Esophagus mucosa (tissue), 1 donor: ENCODE results near the gene ZNF862. TPM values are rescaled to one million over a fixed set of nuclear protein-coding genes. Genes with fewer than 3 reads are reported as not detected.
"Not testable (repeated sequence)": the region's sequence is repeated elsewhere in the genome, so short reads cannot be mapped to it uniquely, and the experiment has no call there.

Experiments used
- ATAC-seq: fragments of 200-7000 bp; cut with Tn5 transposase; one replicate; pipeline ENCODE4 v1.9.1; 2020
- total RNA-seq: library from RNA; stranded (reverse); gene quantifications from one replicate; pipeline ENCODE4 v1.2.4, GENCODE V29; 2023
- donor health status: DM: yes; HTN: yes; CAD: no.

ZNF862 gene
- total RNA-seq, 1 donor from 2014 or later: 7.3 TPM

GRCh38 chr7:149825567-149826343 is 12.4 kb upstream of the ZNF862 start:
- ATAC-seq: peak; percentile 68

GRCh38 chr7:149826344-149827088 is 11.7 kb upstream of the ZNF862 start:
- peak; percentile 12 for ATAC-seq

GRCh38 chr7:149827089-149827981 is 10.8 kb upstream of the ZNF862 start:
- ATAC-seq: no peak

- ATAC-seq: no peak
Measured at GRCh38 chr7:149828357-149829309, 9.5 kb upstream of the ZNF862 start.

- ATAC-seq: not testable (repeated sequence)
Measured at GRCh38 chr7:149830527-149830926, 7.6 kb upstream of the ZNF862 start.

GRCh38 chr7:149830997-149831740 is 7.0 kb upstream of the ZNF862 start:
- no peak for ATAC-seq

GRCh38 chr7:149831741-149832219 is 6.4 kb upstream of the ZNF862 start:
- ATAC-seq: no peak

GRCh38 chr7:149832332-149833041 is 5.7 kb upstream of the ZNF862 start:
- ATAC-seq: no peak

GRCh38 chr7:149833495-149834130 is 4.6 kb upstream of the ZNF862 start:
- no peak for ATAC-seq

- ATAC-seq: no peak
Measured at GRCh38 chr7:149834601-149835000, 3.6 kb upstream of the ZNF862 start.

GRCh38 chr7:149836434-149836833 is 1.7 kb upstream of the ZNF862 start:
- no peak for ATAC-seq

GRCh38 chr7:149837564-149838223 is 481 bp upstream of the ZNF862 start:
- no peak for ATAC-seq

- no peak for ATAC-seq
Measured at GRCh38 chr7:149838992-149839408, 825 bp downstream of the ZNF862 start.

- ATAC-seq: no peak
Measured at GRCh38 chr7:149839933-149840332, 1.8 kb downstream of the ZNF862 start.

- ATAC-seq: no peak
Measured at GRCh38 chr7:149843566-149843965, 5.4 kb downstream of the ZNF862 start.

GRCh38 chr7:149844445-149844844 is 6.3 kb downstream of the ZNF862 start:
- no peak for ATAC-seq

GRCh38 chr7:149845257-149845980 is 7.2 kb downstream of the ZNF862 start:
- no peak for ATAC-seq

GRCh38 chr7:149846021-149846420 is 7.8 kb downstream of the ZNF862 start:
- no peak for ATAC-seq
